ENCODE measurements around the gene BICD1. TPM values are rescaled to one million over a fixed set of nuclear protein-coding genes. Genes with fewer than 3 reads are reported as not detected.
A peak's percentile ranks its signal among the peaks of the same experiment; 100 is the strongest.

The BICD1 gene
- total and polyA plus RNA-seq, 2 donors (not counting 3 experiments of a cell fraction or from before 2014, with no cell fraction given), result 12.2 to 51.0 TPM

- Histone ChIP-seq H3K9me3 (replicated peaks; ENCODE audit: control insufficient read depth, insufficient read depth, low read length) (no peaks in the 10 kb centered on the region), H3K4me3 (replicated peaks in 1 of 3; ENCODE audit: insufficient read depth in 1 of 3, low read depth in 1 of 3, low read length in 3 of 3) (peak overlapping the region; percentile 58 to 84 (median 67)), H3K36me3 (ENCODE audit: control insufficient read depth in 2 of 2, extremely low read depth in 1 of 2, insufficient read depth in 2 of 2, low read length in 2 of 2) (no peaks in the 10 kb centered on the region), H3K9me1 (replicated peaks; ENCODE audit: control insufficient read depth, extremely low read depth, insufficient read depth, low read length) (no peaks in the 10 kb centered on the region), H3K9ac (replicated peaks; ENCODE audit: extremely low read depth, insufficient read depth, low read length) (peak overlapping the region; percentile 77), H3K4me2 (ENCODE audit: insufficient read depth, low read length) (peak overlapping the region; percentile 73), H4K20me1 (replicated peaks; ENCODE audit: control insufficient read depth, extremely low read depth, insufficient read depth, low read length) (no peaks in the 10 kb centered on the region), H3K79me2 (ENCODE audit: control insufficient read depth, insufficient read depth, low read length) (peaks cover 32% of the 10 kb centered on the region), H3K27ac (ENCODE audit: insufficient read depth, low read depth, low read length) (peak overlapping the region; percentile 69), H3K4me1 (ENCODE audit: control insufficient read depth, extremely low read depth, insufficient read depth, low read length) (peaks cover 14% of the 10 kb centered on the region), H2AFZ (ENCODE audit: low read depth, low read length) (peak overlapping the region; percentile 58), H3K27me3 (ENCODE audit: control insufficient read depth in 2 of 2, insufficient read depth in 2 of 2, low read length in 2 of 2) (no peaks in the 10 kb centered on the region)
- ChIA-PET POLR2A (interaction anchor here (1.9 kb wide), 1 partner anchor 8 kb away, joined by 9 read pairs; no protein-coding TSS in a partner anchor), CTCF (interaction anchor here (0.8 to 3.0 kb wide), 11 partner anchors 8 to 564 kb away, joined by 3 to 21 read pairs (median 6); no protein-coding TSS in a partner anchor)
- peak; percentile 78 for DNase-seq (ENCODE audit: low read depth, low spot score)
- intact Hi-C loops (cut with micrococcal nuclease), result loop anchor here (1.0 to 10.0 kb wide), 10 partner anchors 8 to 783 kb away; partner anchors contain the start of genes AMN1, ETFBKMT, RESF1 and SINHCAF
- TF ChIP-seq FOS (IDR thresholded peaks at IDR 0.05; ENCODE audit: borderline replicate concordance, insufficient read depth, low read length) (no peak), GATA2 (IDR thresholded peaks at IDR 0.05; ENCODE audit: insufficient read depth, insufficient read length, low read depth, low read length) (no peak), MYC (IDR thresholded peaks at IDR 0.05; ENCODE audit: low read depth, low read length) (no peak), POLR2A (IDR thresholded peaks at IDR 0.05; ENCODE audit: low read depth, low read length) (no peak), JUN (IDR thresholded peaks at IDR 0.05; ENCODE audit: borderline replicate concordance, insufficient read depth, insufficient read length, low read depth) (no peak), POLR2AphosphoS5 (IDR thresholded peaks at IDR 0.05; ENCODE audit: insufficient read depth, low read depth, low read length) (no peak), EZH2 (IDR thresholded peaks at IDR 0.05; ENCODE audit: borderline replicate concordance, low read depth, low read length, severe bottlenecking) (no peak), MAX (IDR thresholded peaks at IDR 0.05; ENCODE audit: insufficient read depth, insufficient read length) (no peak), CTCF (IDR thresholded peaks at IDR 0.05; ENCODE audit: extremely low read depth in 1 of 2, insufficient read depth in 1 of 2, low read depth in 1 of 2, low read length in 2 of 2) (no peak)
- FAIRE-seq, result peak; percentile 65
- BruUV-seq (replicated peaks), result TSS peak; percentile 76
- dilution Hi-C loops (cut with MboI; ENCODE audit: extremely low pct_ligation_motif_present, low sequenced_read_pairs), result no loop called here
These were observed 966 bp downstream of the BICD1 start for GRCh38 chr12:32107359-32108267.
